ENCODE data around the gene ZKSCAN1. TPM values are rescaled to one million over a fixed set of nuclear protein-coding genes. Genes with fewer than 3 reads are reported as not detected.

ZKSCAN1 gene
- total and polyA plus RNA-seq, 2 experiments from 2014 or later: 11.8 to 19.4 TPM

DNA sequence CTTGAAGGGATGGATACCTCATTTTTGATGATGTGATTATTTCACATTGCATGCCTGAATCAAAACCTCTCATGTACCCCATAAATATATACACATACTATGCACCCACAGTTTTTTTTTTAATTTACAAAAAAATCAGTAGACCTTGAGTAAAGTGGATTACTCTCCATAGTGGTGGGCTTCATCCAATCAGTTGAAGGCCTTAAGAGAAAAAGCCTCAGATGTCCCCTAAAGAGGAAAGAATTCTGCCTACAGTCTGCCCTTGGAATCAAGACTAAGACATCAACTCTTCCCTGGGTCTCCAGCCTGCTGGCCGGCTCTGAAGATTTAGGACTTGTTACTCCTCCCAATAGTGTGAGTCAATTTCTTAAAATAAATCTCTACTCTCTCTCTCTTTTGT, 40.7 kb upstream of the ZKSCAN1 start:
- Mint-ChIP-seq H3K4me3 (no peak overlapping the region), H3K27ac (no peak overlapping the region), H3K4me1 (peaks cover 7% of the 10 kb centered on the region), H3K9me3 (no peaks in the 10 kb centered on the region), H3K27me3 (ENCODE audit: insufficient read depth, low read depth, poor library complexity) (peaks cover 5% of the 10 kb centered on the region), H3K36me3 (ENCODE audit: low read depth) (no peaks in the 10 kb centered on the region; the same call in 2 of the 3 replicates)
- peaks cover 6% of the 10 kb centered on the region; the same call in 1 of the 2 replicates for H3K9me2 ChIP-seq (ENCODE audit: insufficient read depth)
- H3F3A ChIP-seq (replicated peaks; ENCODE audit: low read depth): no peaks in the 10 kb centered on the region
- H3K79me2 ChIP-seq (replicated peaks; ENCODE audit: insufficient read depth): no peaks in the 10 kb centered on the region
- no peaks in the 10 kb centered on the region for H3K27me3 ChIP-seq (ENCODE audit: insufficient read depth)
- DNase-seq (ENCODE audit: low spot score) (no peak), ATAC-seq (no peak)
- H3K36me3 ChIP-seq (ENCODE audit: insufficient read depth): no peaks in the 10 kb centered on the region
- H4K20me1 ChIP-seq (replicated peaks; ENCODE audit: insufficient read depth): no peaks in the 10 kb centered on the region
- no peak overlapping the region for H3K27ac ChIP-seq (ENCODE audit: low read depth)
- H3K4me2 ChIP-seq: no peak overlapping the region
- H2AFZ ChIP-seq: no peak overlapping the region
- no peak overlapping the region for H3K4me3 ChIP-seq
- H3K4me1 ChIP-seq (ENCODE audit: insufficient read depth): peaks cover 3% of the 10 kb centered on the region; the same call in 1 of the 2 replicates
- TF ChIP-seq, protein P1, sequence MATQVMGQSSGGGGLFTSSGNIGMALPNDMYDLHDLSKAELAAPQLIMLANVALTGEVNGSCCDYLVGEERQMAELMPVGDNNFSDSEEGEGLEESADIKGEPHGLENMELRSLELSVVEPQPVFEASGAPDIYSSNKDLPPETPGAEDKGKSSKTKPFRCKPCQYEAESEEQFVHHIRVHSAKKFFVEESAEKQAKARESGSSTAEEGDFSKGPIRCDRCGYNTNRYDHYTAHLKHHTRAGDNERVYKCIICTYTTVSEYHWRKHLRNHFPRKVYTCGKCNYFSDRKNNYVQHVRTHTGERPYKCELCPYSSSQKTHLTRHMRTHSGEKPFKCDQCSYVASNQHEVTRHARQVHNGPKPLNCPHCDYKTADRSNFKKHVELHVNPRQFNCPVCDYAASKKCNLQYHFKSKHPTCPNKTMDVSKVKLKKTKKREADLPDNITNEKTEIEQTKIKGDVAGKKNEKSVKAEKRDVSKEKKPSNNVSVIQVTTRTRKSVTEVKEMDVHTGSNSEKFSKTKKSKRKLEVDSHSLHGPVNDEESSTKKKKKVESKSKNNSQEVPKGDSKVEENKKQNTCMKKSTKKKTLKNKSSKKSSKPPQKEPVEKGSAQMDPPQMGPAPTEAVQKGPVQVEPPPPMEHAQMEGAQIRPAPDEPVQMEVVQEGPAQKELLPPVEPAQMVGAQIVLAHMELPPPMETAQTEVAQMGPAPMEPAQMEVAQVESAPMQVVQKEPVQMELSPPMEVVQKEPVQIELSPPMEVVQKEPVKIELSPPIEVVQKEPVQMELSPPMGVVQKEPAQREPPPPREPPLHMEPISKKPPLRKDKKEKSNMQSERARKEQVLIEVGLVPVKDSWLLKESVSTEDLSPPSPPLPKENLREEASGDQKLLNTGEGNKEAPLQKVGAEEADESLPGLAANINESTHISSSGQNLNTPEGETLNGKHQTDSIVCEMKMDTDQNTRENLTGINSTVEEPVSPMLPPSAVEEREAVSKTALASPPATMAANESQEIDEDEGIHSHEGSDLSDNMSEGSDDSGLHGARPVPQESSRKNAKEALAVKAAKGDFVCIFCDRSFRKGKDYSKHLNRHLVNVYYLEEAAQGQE (IDR thresholded peaks at IDR 0.05; ENCODE audit: unreplicated experiment): no peak
- TF ChIP-seq ETS1 (IDR thresholded peaks at IDR 0.05) (no peak), ZNF114 (CRISPR knock-in tag; IDR thresholded peaks at IDR 0.05) (no peak), NANOG (IDR thresholded peaks at IDR 0.05; ENCODE audit: borderline replicate concordance) (no peak), POLR2AphosphoS5 (IDR thresholded peaks at IDR 0.05; ENCODE audit: low read depth) (no peak), JUNB (IDR thresholded peaks at IDR 0.05; ENCODE audit: unreplicated experiment) (no peak), EZH2 (IDR thresholded peaks at IDR 0.05; ENCODE audit: low read depth, unreplicated experiment) (no peak), STAT1 (IDR thresholded peaks at IDR 0.05; ENCODE audit: unreplicated experiment) (no peak), EZH2phosphoT487 (IDR thresholded peaks at IDR 0.05; ENCODE audit: unreplicated experiment) (no peak), CREB1 (CRISPR knock-in tag; IDR thresholded peaks at IDR 0.05; ENCODE audit: low read depth) (no peak), ZNF331 (CRISPR knock-in tag; IDR thresholded peaks at IDR 0.05; ENCODE audit: low read depth) (no peak)
- TF ChIP-seq, protein P2, sequence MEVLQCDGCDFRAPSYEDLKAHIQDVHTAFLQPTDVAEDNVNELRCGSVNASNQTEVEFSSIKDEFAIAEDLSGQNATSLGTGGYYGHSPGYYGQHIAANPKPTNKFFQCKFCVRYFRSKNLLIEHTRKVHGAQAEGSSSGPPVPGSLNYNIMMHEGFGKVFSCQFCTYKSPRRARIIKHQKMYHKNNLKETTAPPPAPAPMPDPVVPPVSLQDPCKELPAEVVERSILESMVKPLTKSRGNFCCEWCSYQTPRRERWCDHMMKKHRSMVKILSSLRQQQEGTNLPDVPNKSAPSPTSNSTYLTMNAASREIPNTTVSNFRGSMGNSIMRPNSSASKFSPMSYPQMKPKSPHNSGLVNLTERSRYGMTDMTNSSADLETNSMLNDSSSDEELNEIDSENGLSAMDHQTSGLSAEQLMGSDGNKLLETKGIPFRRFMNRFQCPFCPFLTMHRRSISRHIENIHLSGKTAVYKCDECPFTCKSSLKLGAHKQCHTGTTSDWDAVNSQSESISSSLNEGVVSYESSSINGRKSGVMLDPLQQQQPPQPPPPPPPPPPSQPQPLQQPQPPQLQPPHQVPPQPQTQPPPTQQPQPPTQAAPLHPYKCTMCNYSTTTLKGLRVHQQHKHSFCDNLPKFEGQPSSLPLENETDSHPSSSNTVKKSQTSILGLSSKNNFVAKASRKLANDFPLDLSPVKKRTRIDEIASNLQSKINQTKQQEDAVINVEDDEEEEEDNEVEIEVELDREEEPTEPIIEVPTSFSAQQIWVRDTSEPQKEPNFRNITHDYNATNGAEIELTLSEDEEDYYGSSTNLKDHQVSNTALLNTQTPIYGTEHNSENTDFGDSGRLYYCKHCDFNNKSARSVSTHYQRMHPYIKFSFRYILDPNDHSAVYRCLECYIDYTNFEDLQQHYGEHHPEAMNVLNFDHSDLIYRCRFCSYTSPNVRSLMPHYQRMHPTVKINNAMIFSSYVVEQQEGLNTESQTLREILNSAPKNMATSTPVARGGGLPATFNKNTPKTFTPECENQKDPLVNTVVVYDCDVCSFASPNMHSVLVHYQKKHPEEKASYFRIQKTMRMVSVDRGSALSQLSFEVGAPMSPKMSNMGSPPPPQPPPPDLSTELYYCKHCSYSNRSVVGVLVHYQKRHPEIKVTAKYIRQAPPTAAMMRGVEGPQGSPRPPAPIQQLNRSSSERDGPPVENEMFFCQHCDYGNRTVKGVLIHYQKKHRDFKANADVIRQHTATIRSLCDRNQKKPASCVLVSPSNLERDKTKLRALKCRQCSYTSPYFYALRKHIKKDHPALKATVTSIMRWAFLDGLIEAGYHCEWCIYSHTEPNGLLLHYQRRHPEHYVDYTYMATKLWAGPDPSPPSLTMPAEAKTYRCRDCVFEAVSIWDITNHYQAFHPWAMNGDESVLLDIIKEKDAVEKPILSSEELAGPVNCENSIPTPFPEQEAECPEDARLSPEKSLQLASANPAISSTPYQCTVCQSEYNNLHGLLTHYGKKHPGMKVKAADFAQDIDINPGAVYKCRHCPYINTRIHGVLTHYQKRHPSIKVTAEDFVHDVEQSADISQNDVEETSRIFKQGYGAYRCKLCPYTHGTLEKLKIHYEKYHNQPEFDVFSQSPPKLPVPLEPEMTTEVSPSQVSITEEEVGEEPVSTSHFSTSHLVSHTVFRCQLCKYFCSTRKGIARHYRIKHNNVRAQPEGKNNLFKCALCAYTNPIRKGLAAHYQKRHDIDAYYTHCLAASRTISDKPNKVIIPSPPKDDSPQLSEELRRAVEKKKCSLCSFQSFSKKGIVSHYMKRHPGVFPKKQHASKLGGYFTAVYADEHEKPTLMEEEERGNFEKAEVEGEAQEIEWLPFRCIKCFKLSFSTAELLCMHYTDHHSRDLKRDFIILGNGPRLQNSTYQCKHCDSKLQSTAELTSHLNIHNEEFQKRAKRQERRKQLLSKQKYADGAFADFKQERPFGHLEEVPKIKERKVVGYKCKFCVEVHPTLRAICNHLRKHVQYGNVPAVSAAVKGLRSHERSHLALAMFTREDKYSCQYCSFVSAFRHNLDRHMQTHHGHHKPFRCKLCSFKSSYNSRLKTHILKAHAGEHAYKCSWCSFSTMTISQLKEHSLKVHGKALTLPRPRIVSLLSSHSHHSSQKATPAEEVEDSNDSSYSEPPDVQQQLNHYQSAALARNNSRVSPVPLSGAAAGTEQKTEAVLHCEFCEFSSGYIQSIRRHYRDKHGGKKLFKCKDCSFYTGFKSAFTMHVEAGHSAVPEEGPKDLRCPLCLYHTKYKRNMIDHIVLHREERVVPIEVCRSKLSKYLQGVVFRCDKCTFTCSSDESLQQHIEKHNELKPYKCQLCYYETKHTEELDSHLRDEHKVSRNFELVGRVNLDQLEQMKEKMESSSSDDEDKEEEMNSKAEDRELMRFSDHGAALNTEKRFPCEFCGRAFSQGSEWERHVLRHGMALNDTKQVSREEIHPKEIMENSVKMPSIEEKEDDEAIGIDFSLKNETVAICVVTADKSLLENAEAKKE (CRISPR knock-in tag; IDR thresholded peaks at IDR 0.05): no peak
- TF ChIP-seq, protein P3, sequence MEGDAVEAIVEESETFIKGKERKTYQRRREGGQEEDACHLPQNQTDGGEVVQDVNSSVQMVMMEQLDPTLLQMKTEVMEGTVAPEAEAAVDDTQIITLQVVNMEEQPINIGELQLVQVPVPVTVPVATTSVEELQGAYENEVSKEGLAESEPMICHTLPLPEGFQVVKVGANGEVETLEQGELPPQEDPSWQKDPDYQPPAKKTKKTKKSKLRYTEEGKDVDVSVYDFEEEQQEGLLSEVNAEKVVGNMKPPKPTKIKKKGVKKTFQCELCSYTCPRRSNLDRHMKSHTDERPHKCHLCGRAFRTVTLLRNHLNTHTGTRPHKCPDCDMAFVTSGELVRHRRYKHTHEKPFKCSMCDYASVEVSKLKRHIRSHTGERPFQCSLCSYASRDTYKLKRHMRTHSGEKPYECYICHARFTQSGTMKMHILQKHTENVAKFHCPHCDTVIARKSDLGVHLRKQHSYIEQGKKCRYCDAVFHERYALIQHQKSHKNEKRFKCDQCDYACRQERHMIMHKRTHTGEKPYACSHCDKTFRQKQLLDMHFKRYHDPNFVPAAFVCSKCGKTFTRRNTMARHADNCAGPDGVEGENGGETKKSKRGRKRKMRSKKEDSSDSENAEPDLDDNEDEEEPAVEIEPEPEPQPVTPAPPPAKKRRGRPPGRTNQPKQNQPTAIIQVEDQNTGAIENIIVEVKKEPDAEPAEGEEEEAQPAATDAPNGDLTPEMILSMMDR (conservative IDR thresholded peaks at IDR 0.05; ENCODE audit: low read depth in 2 of 2): no peak

All from GM23338 (cell line).